Activated B cell treated with CpG ODN at 0.5 μM for 24 hours (primary cell): ENCODE measurements around the gene SEPTIN5. TPM values are rescaled to one million over a fixed set of nuclear protein-coding genes. Genes with fewer than 3 reads are reported as not detected.

Experiments
- ATAC-seq: fragments of 200-7000 bp; cut with Tn5 transposase; one replicate; pipeline ENCODE4 v1.10.0; 2021; ENCODE audit warnings: low read depth, mild to moderate bottlenecking, moderate library complexity
- CTCF ChIA-PET: fragments of 350-600 bp; sonication (Branson Sonifier 250); formaldehyde crosslinking; loops from one replicate; lab custom pipeline; 2021; ENCODE audit warnings: antibody characterized with exemption; lab: Charles Lee
- POLR2A ChIA-PET: fragments of 350-600 bp; sonication (Branson Sonifier 250); formaldehyde crosslinking; loops from one replicate; lab custom pipeline; 2021; ENCODE audit warnings: antibody characterized with exemption; lab: Charles Lee
- DNase-seq: peaks from one replicate; pipeline ENCODE4 v3.0.0; 2022
- H3K27ac Mint-ChIP-seq: one replicate; pipeline ENCODE4 v1.8.0; 2020; ENCODE audit warnings: mixed read lengths
- H3K27me3 Mint-ChIP-seq: one replicate; pipeline ENCODE4 v1.8.0; 2021; ENCODE audit warnings: mixed read lengths
- H3K36me3 Mint-ChIP-seq: one replicate; pipeline ENCODE4 v1.8.0; 2021; ENCODE audit warnings: low read depth, mixed read lengths
- H3K4me1 Mint-ChIP-seq: one replicate; pipeline ENCODE4 v1.8.0; 2021; ENCODE audit warnings: mixed read lengths
- H3K4me3 Mint-ChIP-seq: one replicate; pipeline ENCODE4 v1.8.0; 2020; ENCODE audit warnings: mild to moderate bottlenecking, mixed read lengths
- H3K9me3 Mint-ChIP-seq: one replicate; pipeline ENCODE4 v1.8.0; 2020; ENCODE audit warnings: mixed read lengths
- CTCF ChIP-seq: fragments of 200-600 bp; IDR thresholded peaks from one replicate; pipeline ENCODE4 v1.8.0; 2022; ENCODE audit warnings: antibody characterized with exemption, mild to moderate bottlenecking
- intact Hi-C: fragments of 100-400 bp; cut with micrococcal nuclease; formaldehyde crosslinking; loops from one replicate; pipeline ENCODE4 v1.15.1; 2024
- total RNA-seq: library from RNA; stranded (reverse); gene quantifications from 2 replicates; pipeline ENCODE4 v1.2.3, GENCODE V29; 2022

The SEPTIN5 gene
- total RNA-seq, 1 donor from 2014 or later: not detected

GRCh38 chr22:19720150-19720827, 6.0 kb downstream of the SEPTIN5 start:
- peaks cover 50% of the 10 kb centered on the region for H3K27me3 Mint-ChIP-seq
- CTCF ChIA-PET: interaction anchor here (0.7 kb wide), 1 partner anchor 581 kb away, joined by 3 read pairs; no protein-coding TSS in a partner anchor

GRCh38 chr22:19720999-19721329, 6.7 kb downstream of the SEPTIN5 start:
- ChIA-PET POLR2A (interaction anchor here (0.6 kb wide), 1 partner anchor 290 kb away, joined by 9 read pairs; no protein-coding TSS in a partner anchor), CTCF (no interaction called here)
- intact Hi-C loops: no loop called here
- Mint-ChIP-seq H3K4me1 (peaks cover 20% of the 10 kb centered on the region), H3K27me3 (peaks cover 48% of the 10 kb centered on the region), H3K4me3 (no peak overlapping the region), H3K27ac (no peak overlapping the region), H3K9me3 (no peaks in the 10 kb centered on the region), H3K36me3 (no peaks in the 10 kb centered on the region)
- ATAC-seq: no peak
- no peak for TF ChIP-seq CTCF
- no peak for DNase-seq

More at GRCh38 chr22:19720150-19720827, 6.0 kb downstream of the SEPTIN5 start:
- POLR2A ChIA-PET: interaction anchor here (0.6 kb wide), 1 partner anchor 291 kb away, joined by 9 read pairs; no protein-coding TSS in a partner anchor
- no peak for TF ChIP-seq CTCF
- intact Hi-C loops: no loop called here
- H3K4me1 Mint-ChIP-seq: peaks cover 20% of the 10 kb centered on the region
- H3K4me3 Mint-ChIP-seq: peak overlapping the region; percentile 47
- no peaks in the 10 kb centered on the region for H3K36me3 Mint-ChIP-seq
- no peaks in the 10 kb centered on the region for H3K9me3 Mint-ChIP-seq
- DNase-seq (no peak), ATAC-seq (no peak)
- no peak overlapping the region for H3K27ac Mint-ChIP-seq

- no peak for TF ChIP-seq CTCF
- no peaks in the 10 kb centered on the region for H3K36me3 Mint-ChIP-seq
- ATAC-seq: no peak
- ChIA-PET POLR2A (interaction anchor here (0.7 kb wide), 1 partner anchor 11 kb away, joined by 4 read pairs; no protein-coding TSS in a partner anchor), CTCF (no interaction called here)
- peaks cover 44% of the 10 kb centered on the region for H3K27me3 Mint-ChIP-seq
- no peak overlapping the region for H3K27ac Mint-ChIP-seq
- intact Hi-C loops: no loop called here
- H3K4me1 Mint-ChIP-seq: peaks cover 20% of the 10 kb centered on the region
- H3K9me3 Mint-ChIP-seq: no peaks in the 10 kb centered on the region
- no peak overlapping the region for H3K4me3 Mint-ChIP-seq
- DNase-seq: no peak
Measured at GRCh38 chr22:19721330-19722177, 7.3 kb downstream of the SEPTIN5 start.

GRCh38 chr22:19722178-19722981, 8.1 kb downstream of the SEPTIN5 start:
- CTCF ChIA-PET: no interaction called here
- POLR2A ChIA-PET: interaction anchor here (0.7 kb wide), 1 partner anchor 10 kb away, joined by 4 read pairs; no protein-coding TSS in a partner anchor
- no peaks in the 10 kb centered on the region for H3K9me3 Mint-ChIP-seq
- H3K4me3 Mint-ChIP-seq: no peak overlapping the region
- H3K27ac Mint-ChIP-seq: no peak overlapping the region
- no peak for ATAC-seq
- TF ChIP-seq CTCF: no peak
- intact Hi-C loops: no loop called here
- H3K27me3 Mint-ChIP-seq: peaks cover 44% of the 10 kb centered on the region
- H3K36me3 Mint-ChIP-seq: no peaks in the 10 kb centered on the region
- peaks cover 20% of the 10 kb centered on the region for H3K4me1 Mint-ChIP-seq
- DNase-seq: no peak
